C4-2B (cell line): ENCODE measurements around the gene WWTR1.

Experiments used
- ZFX ChIP-seq: fragments of 450-650 bp; IDR thresholded peaks from 2 replicates; pipeline ENCODE4 v1.6.1; 2017
- TF ChIP-seq, protein P1 (sequence below): fragments of 450-650 bp; conservative IDR thresholded peaks from 2 replicates; pipeline ENCODE4 v1.5.1; 2017; ENCODE audit warnings: mild to moderate bottlenecking

DNA sequence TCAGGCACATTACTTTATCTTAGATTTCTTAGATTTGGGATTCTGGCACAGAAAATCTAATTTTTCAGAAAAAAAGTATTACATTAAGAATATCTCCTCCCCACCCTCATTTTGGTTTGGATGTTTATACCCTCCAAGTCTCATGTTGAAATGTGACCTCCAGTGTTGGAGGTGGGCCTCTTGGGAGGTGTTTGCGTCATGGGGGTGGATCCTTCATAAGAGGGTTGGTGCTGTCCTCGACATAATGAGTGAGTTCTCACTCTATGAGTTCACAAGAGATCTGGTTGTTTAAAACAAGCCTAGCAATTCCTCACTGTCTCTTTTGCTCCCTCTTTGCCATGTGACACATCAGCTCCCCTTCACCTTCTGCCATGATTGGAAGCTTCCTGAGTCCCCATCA lies 45.6 kb upstream of the WWTR1 start:
- TF ChIP-seq, protein P1, sequence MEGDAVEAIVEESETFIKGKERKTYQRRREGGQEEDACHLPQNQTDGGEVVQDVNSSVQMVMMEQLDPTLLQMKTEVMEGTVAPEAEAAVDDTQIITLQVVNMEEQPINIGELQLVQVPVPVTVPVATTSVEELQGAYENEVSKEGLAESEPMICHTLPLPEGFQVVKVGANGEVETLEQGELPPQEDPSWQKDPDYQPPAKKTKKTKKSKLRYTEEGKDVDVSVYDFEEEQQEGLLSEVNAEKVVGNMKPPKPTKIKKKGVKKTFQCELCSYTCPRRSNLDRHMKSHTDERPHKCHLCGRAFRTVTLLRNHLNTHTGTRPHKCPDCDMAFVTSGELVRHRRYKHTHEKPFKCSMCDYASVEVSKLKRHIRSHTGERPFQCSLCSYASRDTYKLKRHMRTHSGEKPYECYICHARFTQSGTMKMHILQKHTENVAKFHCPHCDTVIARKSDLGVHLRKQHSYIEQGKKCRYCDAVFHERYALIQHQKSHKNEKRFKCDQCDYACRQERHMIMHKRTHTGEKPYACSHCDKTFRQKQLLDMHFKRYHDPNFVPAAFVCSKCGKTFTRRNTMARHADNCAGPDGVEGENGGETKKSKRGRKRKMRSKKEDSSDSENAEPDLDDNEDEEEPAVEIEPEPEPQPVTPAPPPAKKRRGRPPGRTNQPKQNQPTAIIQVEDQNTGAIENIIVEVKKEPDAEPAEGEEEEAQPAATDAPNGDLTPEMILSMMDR, result no peak
- TF ChIP-seq ZFX, result no peak
